HG02981 (cell line): ENCODE measurements around the gene VPS8.
"Not testable (repeated sequence)": the region's sequence is repeated elsewhere in the genome, so short reads cannot be mapped to it uniquely, and the experiment has no call there.

ENCODE experiments used
- ATAC-seq: cut with Tn5 transposase; IDR thresholded peaks from one replicate; pipeline ENCODE4 v1.9.1; 2021; ENCODE audit warnings: mild to moderate bottlenecking, moderate library complexity; ENCODE audit not compliant: unreplicated experiment

Gene VPS8

GRCh38 chr3:184965639-184966430, 153.9 kb downstream of the VPS8 start:
- no peak for ATAC-seq

- ATAC-seq, result no peak
Observed at GRCh38 chr3:184968115-184968514, 156.1 kb downstream of the VPS8 start.

GRCh38 chr3:184970186-184970585, 158.2 kb downstream of the VPS8 start:
- ATAC-seq, result no peak

GRCh38 chr3:184977796-184978195, 165.8 kb downstream of the VPS8 start:
- no peak for ATAC-seq

- ATAC-seq, result no peak
Observed at GRCh38 chr3:184981071-184981470, 169.1 kb downstream of the VPS8 start.

GRCh38 chr3:184982076-184982475, 170.1 kb downstream of the VPS8 start:
- no peak for ATAC-seq

GRCh38 chr3:184985586-184985985, 173.6 kb downstream of the VPS8 start:
- no peak for ATAC-seq

- ATAC-seq, result no peak
Observed at GRCh38 chr3:184986366-184986889, 174.5 kb downstream of the VPS8 start.

- ATAC-seq, result no peak
Observed at GRCh38 chr3:184993394-184993793, 181.4 kb downstream of the VPS8 start.

GRCh38 chr3:185003876-185004275, 191.9 kb downstream of the VPS8 start:
- not testable (repeated sequence) for ATAC-seq

GRCh38 chr3:185009650-185010049, 197.7 kb downstream of the VPS8 start:
- ATAC-seq, result no peak

- ATAC-seq, result not testable (repeated sequence)
Observed at GRCh38 chr3:185017584-185017983, 205.6 kb downstream of the VPS8 start.

GRCh38 chr3:185017996-185018395, 206.0 kb downstream of the VPS8 start:
- ATAC-seq, result not testable (repeated sequence)

- no peak for ATAC-seq
Observed at GRCh38 chr3:185021256-185021655, 209.3 kb downstream of the VPS8 start.

- ATAC-seq, result no peak
Observed at GRCh38 chr3:185024406-185024805, 212.4 kb downstream of the VPS8 start.

GRCh38 chr3:185024966-185025365, 213.0 kb downstream of the VPS8 start:
- ATAC-seq, result no peak

GRCh38 chr3:185028121-185028520, 216.2 kb downstream of the VPS8 start:
- ATAC-seq, result no peak

GRCh38 chr3:185029086-185029485, 217.1 kb downstream of the VPS8 start:
- no peak for ATAC-seq

- no peak for ATAC-seq
Observed at GRCh38 chr3:185030399-185030798, 218.4 kb downstream of the VPS8 start.

- no peak for ATAC-seq
Observed at GRCh38 chr3:185030951-185031350, 219.0 kb downstream of the VPS8 start.

- no peak for ATAC-seq
Observed at GRCh38 chr3:185037801-185038200, 225.8 kb downstream of the VPS8 start.

- ATAC-seq, result no peak
Observed at GRCh38 chr3:185040425-185040824, 228.5 kb downstream of the VPS8 start.

- ATAC-seq, result no peak
Observed at GRCh38 chr3:185041540-185041939, 229.6 kb downstream of the VPS8 start.
